SK-N-SH treated with all-trans-retinoic acid at 6 μM for 48 hours (cell line): ENCODE measurements around the gene HRH2.

ENCODE experiments used
- ARNTL ChIP-seq: fragments of 450-650 bp; formaldehyde crosslinking; IDR thresholded peaks from 2 replicates; pipeline ENCODE4 v1.5.0; 2020; ENCODE audit warnings: low read depth, mild to moderate bottlenecking, moderate library complexity, borderline replicate concordance
- ESRRG ChIP-seq: fragments of 250-450 bp; sonication (Bioruptor Pico); IDR thresholded peaks from 2 replicates; pipeline ENCODE4 v1.6.1; 2021; ENCODE audit warnings: mild to moderate bottlenecking
- PPARA ChIP-seq: fragments of 250-450 bp; sonication (Bioruptor Pico); IDR thresholded peaks from 2 replicates; pipeline ENCODE4 v1.5.0; 2020; ENCODE audit warnings: mild to moderate bottlenecking, borderline replicate concordance
- ZNF8 ChIP-seq: fragments of 450-650 bp; formaldehyde crosslinking; IDR thresholded peaks from 2 replicates; pipeline ENCODE4 v1.5.0; 2020; ENCODE audit warnings: mild to moderate bottlenecking, moderate library complexity
- TF ChIP-seq, protein P1 (sequence below): fragments of 250-450 bp; sonication (Bioruptor Pico); IDR thresholded peaks from 2 replicates; pipeline ENCODE4 v1.5.1; 2021; ENCODE audit warnings: mild to moderate bottlenecking, moderate library complexity

DNA sequence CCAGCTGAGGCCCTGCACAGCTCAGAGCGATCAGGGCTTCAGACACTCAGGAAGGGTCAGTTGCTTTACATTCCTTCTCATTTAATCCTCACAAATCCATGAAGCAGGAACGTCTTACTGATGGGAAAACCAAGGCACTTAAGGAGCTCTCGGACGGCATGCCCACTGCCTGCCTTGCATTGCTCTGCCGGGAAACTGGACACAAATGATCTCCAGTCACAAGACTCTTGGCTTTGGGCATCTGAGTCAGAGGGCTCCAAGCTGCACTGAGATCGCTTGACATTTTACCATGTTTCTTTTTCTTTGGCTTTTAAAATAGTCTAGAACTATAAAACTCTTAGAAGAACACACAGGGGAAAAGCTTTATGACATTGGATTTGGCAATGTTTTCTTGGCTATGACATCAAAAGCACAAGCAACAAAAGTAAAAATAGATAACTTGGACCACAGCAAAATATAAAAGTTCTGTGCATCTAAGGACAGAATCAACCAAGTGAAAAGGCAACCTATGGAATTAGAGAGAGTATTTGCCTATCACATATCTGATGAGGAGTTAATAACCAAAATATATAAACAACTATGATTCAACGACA, 43.6 kb upstream of the HRH2 start:
- no peak for TF ChIP-seq ARNTL
- no peak for TF ChIP-seq PPARA (CRISPR knock-in tag)
- TF ChIP-seq ZNF8: no peak
- TF ChIP-seq, protein P1, sequence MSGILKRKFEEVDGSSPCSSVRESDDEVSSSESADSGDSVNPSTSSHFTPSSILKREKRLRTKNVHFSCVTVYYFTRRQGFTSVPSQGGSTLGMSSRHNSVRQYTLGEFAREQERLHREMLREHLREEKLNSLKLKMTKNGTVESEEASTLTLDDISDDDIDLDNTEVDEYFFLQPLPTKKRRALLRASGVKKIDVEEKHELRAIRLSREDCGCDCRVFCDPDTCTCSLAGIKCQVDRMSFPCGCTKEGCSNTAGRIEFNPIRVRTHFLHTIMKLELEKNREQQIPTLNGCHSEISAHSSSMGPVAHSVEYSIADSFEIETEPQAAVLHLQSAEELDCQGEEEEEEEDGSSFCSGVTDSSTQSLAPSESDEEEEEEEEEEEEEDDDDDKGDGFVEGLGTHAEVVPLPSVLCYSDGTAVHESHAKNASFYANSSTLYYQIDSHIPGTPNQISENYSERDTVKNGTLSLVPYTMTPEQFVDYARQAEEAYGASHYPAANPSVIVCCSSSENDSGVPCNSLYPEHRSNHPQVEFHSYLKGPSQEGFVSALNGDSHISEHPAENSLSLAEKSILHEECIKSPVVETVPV (CRISPR knock-in tag): no peak
- TF ChIP-seq ESRRG (CRISPR knock-in tag): no peak
